Left ventricle myocardium inferior (tissue), 1 donor: ENCODE results near the gene TPI1. TPM values are rescaled to one million over a fixed set of nuclear protein-coding genes. Genes with fewer than 3 reads are reported as not detected.
A peak's percentile ranks its signal among the peaks of the same experiment; 100 is the strongest.
"Not testable (repeated sequence)": the region's sequence is repeated elsewhere in the genome, so short reads cannot be mapped to it uniquely, and the experiment has no call there.

Experiments used
- DNase-seq: peaks from one replicate; pipeline ENCODE4 v3.0.0-alpha.2; 2020
- H3K27ac ChIP-seq: fragments of 200-600 bp; replicated peaks from 2 replicates; pipeline ENCODE4 v1.8.0; 2021
- H3K27me3 ChIP-seq: fragments of 200-600 bp; 2 replicates; pipeline ENCODE4 v1.8.0; 2021; ENCODE audit warnings: low read depth
- H3K36me3 ChIP-seq: fragments of 200-600 bp; 2 replicates; pipeline ENCODE4 v1.8.0; 2021
- H3K4me1 ChIP-seq: fragments of 200-600 bp; 2 replicates; pipeline ENCODE4 v1.8.0; 2021
- H3K4me3 ChIP-seq: fragments of 200-600 bp; 2 replicates; pipeline ENCODE4 v1.8.0; 2021; ENCODE audit warnings: mild to moderate bottlenecking, moderate library complexity
- H3K9me3 ChIP-seq: fragments of 200-600 bp; replicated peaks from 2 replicates; pipeline ENCODE4 v1.8.0; 2021
- CTCF ChIP-seq: fragments of 200-600 bp; IDR thresholded peaks from 2 replicates; pipeline ENCODE4 v1.8.0; 2021; ENCODE audit warnings: antibody characterized with exemption, mild to moderate bottlenecking, borderline replicate concordance
- intact Hi-C: fragments of 100-400 bp; cut with micrococcal nuclease; formaldehyde crosslinking; loops from one replicate; pipeline ENCODE4 v1.11.0; 2022
- total RNA-seq: library from RNA; stranded (reverse); fragmentation: NEBNext Ultra II Directional; extraction: Animal tissue kit (Norgen Biotek cat#: 25700); gene quantifications from one replicate; pipeline ENCODE4 v1.2.1, GENCODE V29; 2021
- donor health status: DM: no; HTN: yes; CAD: no; lungs with severe emphysema.

The TPI1 gene
- total RNA-seq, 1 donor from 2014 or later: 753 TPM

- no peaks in the 10 kb centered on the region for H3K36me3 ChIP-seq
- peak; percentile 96 for TF ChIP-seq CTCF
- peak overlapping the region; percentile 94 for H3K27ac ChIP-seq
- H3K4me3 ChIP-seq: peak overlapping the region; percentile 68
- peak; percentile 99 for DNase-seq
- no peaks in the 10 kb centered on the region for H3K9me3 ChIP-seq
- no peaks in the 10 kb centered on the region for H3K27me3 ChIP-seq
- peaks cover 12% of the 10 kb centered on the region for H3K4me1 ChIP-seq
- intact Hi-C loops: no loop called here
Measured at GRCh38 chr12:6890789-6891645, 23.7 kb downstream of the TPI1 start.

- DNase-seq: no peak
- peak overlapping the region; percentile 94 for H3K27ac ChIP-seq
- H3K36me3 ChIP-seq: no peaks in the 10 kb centered on the region
- H3K4me1 ChIP-seq: peaks cover 12% of the 10 kb centered on the region
- H3K27me3 ChIP-seq: no peaks in the 10 kb centered on the region
- H3K4me3 ChIP-seq: peak overlapping the region; percentile 68
- no peak for TF ChIP-seq CTCF
- H3K9me3 ChIP-seq: no peaks in the 10 kb centered on the region
- intact Hi-C loops: no loop called here
Measured at GRCh38 chr12:6891646-6892001, 24.3 kb downstream of the TPI1 start.

GRCh38 chr12:6892683-6893082 is 25.4 kb downstream of the TPI1 start:
- DNase-seq, H3K27ac ChIP-seq, H3K9me3 ChIP-seq, H3K27me3 ChIP-seq, H3K4me3 ChIP-seq, H3K36me3 ChIP-seq, intact Hi-C loops: not testable (repeated sequence)
- H3K4me1 ChIP-seq: peaks cover 12% of the 10 kb centered on the region

- Histone ChIP-seq H3K27me3 (no peaks in the 10 kb centered on the region), H3K9me3 (no peaks in the 10 kb centered on the region), H3K27ac (no peak overlapping the region), H3K4me3 (no peak overlapping the region), H3K4me1 (peaks cover 12% of the 10 kb centered on the region), H3K36me3 (no peaks in the 10 kb centered on the region)
- no peak for TF ChIP-seq CTCF
- no peak for DNase-seq
- intact Hi-C loops: no loop called here
Measured at GRCh38 chr12:6894321-6894720, 27.0 kb downstream of the TPI1 start.

GRCh38 chr12:6896846-6897435 is 29.6 kb downstream of the TPI1 start:
- H3K27me3 ChIP-seq: no peaks in the 10 kb centered on the region
- H3K27ac ChIP-seq: no peak overlapping the region
- H3K36me3 ChIP-seq: no peaks in the 10 kb centered on the region
- no peak for TF ChIP-seq CTCF
- DNase-seq: no peak
- no peaks in the 10 kb centered on the region for H3K4me1 ChIP-seq
- H3K9me3 ChIP-seq: no peaks in the 10 kb centered on the region
- intact Hi-C loops: no loop called here
- no peak overlapping the region for H3K4me3 ChIP-seq

- no peak for DNase-seq
- no peaks in the 10 kb centered on the region for H3K9me3 ChIP-seq
- intact Hi-C loops: no loop called here
- peaks cover 7% of the 10 kb centered on the region for H3K4me1 ChIP-seq
- no peak for TF ChIP-seq CTCF
- H3K4me3 ChIP-seq: no peak overlapping the region
- no peaks in the 10 kb centered on the region for H3K27me3 ChIP-seq
- H3K27ac ChIP-seq: no peak overlapping the region
- no peaks in the 10 kb centered on the region for H3K36me3 ChIP-seq
Measured at GRCh38 chr12:6899427-6899826, 32.1 kb downstream of the TPI1 start.
